Measurements from ENCODE around the gene SLC7A7.

The SLC7A7 gene

GRCh38 chr14:22791301-22791700 is 23.9 kb downstream of the SLC7A7 start (continued):
- TF ChIP-seq ZNF510 (tag by site-specific recombination; IDR thresholded peaks at IDR 0.05; ENCODE audit: insufficient replicate concordance) (no peak), ZBTB1 (tag by site-specific recombination; IDR thresholded peaks at IDR 0.05) (no peak), ZBTB11 (tag by site-specific recombination; conservative IDR thresholded peaks at IDR 0.05; ENCODE audit: low read depth) (no peak), ZBTB17 (tag by site-specific recombination; IDR thresholded peaks at IDR 0.05) (peak; percentile 72), ZNF23 (tag by site-specific recombination; IDR thresholded peaks at IDR 0.05; ENCODE audit: borderline replicate concordance) (no peak), ZNF76 (tag by site-specific recombination; IDR thresholded peaks at IDR 0.05; ENCODE audit: borderline replicate concordance, low read depth) (no peak), ZNF623 (tag by site-specific recombination; IDR thresholded peaks at IDR 0.05) (no peak), GLIS2 (tag by site-specific recombination; IDR thresholded peaks at IDR 0.05) (no peak), ZSCAN18 (tag by site-specific recombination; IDR thresholded peaks at IDR 0.05) (no peak), YY1 (tag by site-specific recombination; IDR thresholded peaks at IDR 0.05) (no peak), ZNF791 (tag by site-specific recombination; IDR thresholded peaks at IDR 0.05) (no peak), REPIN1 (tag by site-specific recombination; IDR thresholded peaks at IDR 0.05; ENCODE audit: low read depth) (no peak), GFI1B (tag by site-specific recombination; IDR thresholded peaks at IDR 0.05) (no peak), SCRT1 (tag by site-specific recombination; IDR thresholded peaks at IDR 0.05; ENCODE audit: borderline replicate concordance) (no peak), ZNF473 (tag by site-specific recombination; IDR thresholded peaks at IDR 0.05) (no peak), ZNF600 (tag by site-specific recombination; IDR thresholded peaks at IDR 0.05) (no peak), SETDB1 (IDR thresholded peaks at IDR 0.05; ENCODE audit: insufficient read length, low read length) (no peak), FEZF1 (tag by site-specific recombination; IDR thresholded peaks at IDR 0.05) (peak; percentile 41; the same call in 1 of the 2 replicates), ZNF843 (tag by site-specific recombination; IDR thresholded peaks at IDR 0.05) (no peak), ZNF10 (tag by site-specific recombination; IDR thresholded peaks at IDR 0.05) (0 out of 2 replicates have a peak, but pooled peaks have one; percentile 16), KLF9 (tag by site-specific recombination; IDR thresholded peaks at IDR 0.05; ENCODE audit: low read depth) (no peak), ZNF239 (tag by site-specific recombination; IDR thresholded peaks at IDR 0.05) (no peak), ZNF629 (tag by site-specific recombination; IDR thresholded peaks at IDR 0.05) (peak; percentile 99), ZNF184 (tag by site-specific recombination; IDR thresholded peaks at IDR 0.05) (0 out of 2 replicates have a peak, but pooled peaks have one; percentile 66), ZSCAN16 (tag by site-specific recombination; IDR thresholded peaks at IDR 0.05) (no peak), ZFP69B (tag by site-specific recombination; IDR thresholded peaks at IDR 0.05) (no peak), EGR2 (tag by site-specific recombination; IDR thresholded peaks at IDR 0.05; ENCODE audit: low read depth) (no peak), HOXC10 (CRISPR knock-in tag; IDR thresholded peaks at IDR 0.05) (no peak), ZNF658 (tag by site-specific recombination; IDR thresholded peaks at IDR 0.05) (no peak), ZNF610 (tag by site-specific recombination; IDR thresholded peaks at IDR 0.05; ENCODE audit: borderline replicate concordance) (no peak), ZNF707 (tag by site-specific recombination; IDR thresholded peaks at IDR 0.05) (no peak)
- TF ChIP-seq, protein P1, sequence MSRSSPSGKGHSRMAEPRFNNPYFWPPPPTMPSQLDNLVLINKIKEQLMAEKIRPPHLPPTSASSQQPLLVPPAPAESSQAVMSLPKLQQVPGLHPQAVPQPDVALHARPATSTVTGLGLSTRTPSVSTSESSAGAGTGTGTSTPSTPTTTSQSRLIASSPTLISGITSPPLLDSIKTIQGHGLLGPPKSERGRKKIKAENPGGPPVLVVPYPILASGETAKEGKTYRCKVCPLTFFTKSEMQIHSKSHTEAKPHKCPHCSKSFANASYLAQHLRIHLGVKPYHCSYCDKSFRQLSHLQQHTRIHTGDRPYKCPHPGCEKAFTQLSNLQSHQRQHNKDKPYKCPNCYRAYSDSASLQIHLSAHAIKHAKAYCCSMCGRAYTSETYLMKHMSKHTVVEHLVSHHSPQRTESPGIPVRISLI (tag by site-specific recombination; IDR thresholded peaks at IDR 0.05) = 0 out of 2 replicates have a peak, but pooled peaks have one; percentile 56
- TF ChIP-seq, protein P2, sequence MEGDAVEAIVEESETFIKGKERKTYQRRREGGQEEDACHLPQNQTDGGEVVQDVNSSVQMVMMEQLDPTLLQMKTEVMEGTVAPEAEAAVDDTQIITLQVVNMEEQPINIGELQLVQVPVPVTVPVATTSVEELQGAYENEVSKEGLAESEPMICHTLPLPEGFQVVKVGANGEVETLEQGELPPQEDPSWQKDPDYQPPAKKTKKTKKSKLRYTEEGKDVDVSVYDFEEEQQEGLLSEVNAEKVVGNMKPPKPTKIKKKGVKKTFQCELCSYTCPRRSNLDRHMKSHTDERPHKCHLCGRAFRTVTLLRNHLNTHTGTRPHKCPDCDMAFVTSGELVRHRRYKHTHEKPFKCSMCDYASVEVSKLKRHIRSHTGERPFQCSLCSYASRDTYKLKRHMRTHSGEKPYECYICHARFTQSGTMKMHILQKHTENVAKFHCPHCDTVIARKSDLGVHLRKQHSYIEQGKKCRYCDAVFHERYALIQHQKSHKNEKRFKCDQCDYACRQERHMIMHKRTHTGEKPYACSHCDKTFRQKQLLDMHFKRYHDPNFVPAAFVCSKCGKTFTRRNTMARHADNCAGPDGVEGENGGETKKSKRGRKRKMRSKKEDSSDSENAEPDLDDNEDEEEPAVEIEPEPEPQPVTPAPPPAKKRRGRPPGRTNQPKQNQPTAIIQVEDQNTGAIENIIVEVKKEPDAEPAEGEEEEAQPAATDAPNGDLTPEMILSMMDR (tag by site-specific recombination; IDR thresholded peaks at IDR 0.05) = no peak
- TF ChIP-seq, protein P3, sequence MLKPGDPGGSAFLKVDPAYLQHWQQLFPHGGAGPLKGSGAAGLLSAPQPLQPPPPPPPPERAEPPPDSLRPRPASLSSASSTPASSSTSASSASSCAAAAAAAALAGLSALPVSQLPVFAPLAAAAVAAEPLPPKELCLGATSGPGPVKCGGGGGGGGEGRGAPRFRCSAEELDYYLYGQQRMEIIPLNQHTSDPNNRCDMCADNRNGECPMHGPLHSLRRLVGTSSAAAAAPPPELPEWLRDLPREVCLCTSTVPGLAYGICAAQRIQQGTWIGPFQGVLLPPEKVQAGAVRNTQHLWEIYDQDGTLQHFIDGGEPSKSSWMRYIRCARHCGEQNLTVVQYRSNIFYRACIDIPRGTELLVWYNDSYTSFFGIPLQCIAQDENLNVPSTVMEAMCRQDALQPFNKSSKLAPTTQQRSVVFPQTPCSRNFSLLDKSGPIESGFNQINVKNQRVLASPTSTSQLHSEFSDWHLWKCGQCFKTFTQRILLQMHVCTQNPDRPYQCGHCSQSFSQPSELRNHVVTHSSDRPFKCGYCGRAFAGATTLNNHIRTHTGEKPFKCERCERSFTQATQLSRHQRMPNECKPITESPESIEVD (tag by site-specific recombination; IDR thresholded peaks at IDR 0.05) = no peak
